Measurements from ENCODE around the gene C15orf40.
"Not testable (repeated sequence)": the region's sequence is repeated elsewhere in the genome, so short reads cannot be mapped to it uniquely, and the experiment has no call there.

The C15orf40 gene

DNA sequence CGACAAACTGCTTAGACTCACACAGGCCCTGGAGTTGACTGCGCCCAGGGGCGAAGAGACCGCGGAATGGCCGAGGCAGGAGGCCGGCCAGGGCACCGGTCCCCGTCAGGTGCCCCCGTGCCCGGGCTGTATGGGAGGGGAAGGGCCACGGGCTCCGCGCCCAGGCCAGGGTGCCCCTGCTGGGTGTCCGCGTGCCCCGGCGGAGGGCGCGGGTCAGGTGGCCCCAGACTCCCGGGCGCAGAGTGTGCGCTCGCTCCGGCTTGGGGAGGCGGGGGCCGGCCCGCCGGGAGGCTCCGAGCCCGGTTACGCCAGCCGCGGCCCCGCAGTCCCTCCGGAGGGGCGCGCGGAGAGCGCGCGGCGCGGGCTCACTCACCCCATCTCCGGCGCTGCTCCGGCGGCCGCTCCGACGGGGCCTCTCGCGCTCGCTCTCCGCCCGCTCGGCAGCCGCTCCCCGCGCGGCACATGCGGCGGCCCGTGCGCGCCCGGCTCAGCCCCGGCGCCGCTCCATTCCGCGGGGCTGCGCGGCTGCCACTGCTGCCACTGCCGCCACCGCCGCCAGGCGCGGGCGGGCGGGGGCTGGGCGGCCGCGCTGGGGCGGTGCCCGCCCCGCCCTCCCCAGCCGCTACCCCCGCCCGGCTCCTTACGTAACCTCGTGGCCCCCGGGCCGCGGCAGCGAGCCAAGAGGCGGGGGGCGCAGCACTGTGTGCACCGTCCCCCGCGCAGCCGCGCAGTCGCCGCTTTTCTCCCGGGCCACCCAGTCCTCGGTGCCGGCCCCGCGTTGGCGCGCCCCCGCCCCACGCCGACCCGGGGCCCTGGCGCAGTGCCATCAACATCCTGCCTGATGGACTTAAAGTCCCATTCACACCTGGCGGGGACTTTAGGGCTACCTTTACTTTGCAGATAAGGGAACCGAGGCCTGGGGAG lies 59.0 kb downstream of the C15orf40 start, which contains the start of gene HOMER2:
Gene HOMER2 (minus strand): TSS at position 563 of the 924 bp plus-strand sequence. CDS start 185 bp downstream, at position 378.
- no peak for DNase-seq (ENCODE audit: low read depth in 1 of 2, low spot score in 1 of 2)

DNA sequence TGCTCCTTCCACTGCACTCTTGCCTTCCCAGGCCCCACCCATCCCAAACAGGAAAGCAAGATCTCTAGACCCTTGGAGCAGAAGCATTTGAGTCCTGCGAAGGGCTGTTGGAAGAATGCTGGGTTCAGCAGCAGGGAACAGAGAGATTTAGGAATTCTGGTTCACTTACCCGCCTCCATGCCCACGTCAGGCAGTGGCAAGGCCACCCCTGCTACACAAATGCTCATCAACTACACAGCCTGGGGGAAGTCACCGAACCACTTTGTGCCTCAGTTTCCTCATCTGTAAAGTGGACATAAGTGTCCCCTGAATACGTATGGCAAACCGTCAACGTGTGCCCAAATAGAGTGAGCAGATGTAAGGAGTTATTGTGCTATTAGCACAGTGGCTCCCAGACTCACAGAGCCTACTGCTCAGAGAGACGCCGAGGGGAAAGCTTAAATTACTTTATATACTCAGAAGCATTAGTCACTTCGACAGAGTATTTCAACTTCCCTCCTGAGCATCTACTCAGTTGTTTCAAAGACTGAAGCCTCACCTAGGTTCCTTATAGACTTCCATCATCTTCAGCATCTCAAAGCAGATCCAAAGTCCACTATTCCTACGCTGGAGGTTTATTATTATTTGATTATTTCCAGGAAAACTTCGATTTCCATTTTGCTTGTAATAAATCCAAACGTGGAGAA lies 59.8 kb downstream of the C15orf40 start:
- DNase-seq (ENCODE audit: low read depth in 1 of 2, low spot score in 1 of 2): no peak

DNA sequence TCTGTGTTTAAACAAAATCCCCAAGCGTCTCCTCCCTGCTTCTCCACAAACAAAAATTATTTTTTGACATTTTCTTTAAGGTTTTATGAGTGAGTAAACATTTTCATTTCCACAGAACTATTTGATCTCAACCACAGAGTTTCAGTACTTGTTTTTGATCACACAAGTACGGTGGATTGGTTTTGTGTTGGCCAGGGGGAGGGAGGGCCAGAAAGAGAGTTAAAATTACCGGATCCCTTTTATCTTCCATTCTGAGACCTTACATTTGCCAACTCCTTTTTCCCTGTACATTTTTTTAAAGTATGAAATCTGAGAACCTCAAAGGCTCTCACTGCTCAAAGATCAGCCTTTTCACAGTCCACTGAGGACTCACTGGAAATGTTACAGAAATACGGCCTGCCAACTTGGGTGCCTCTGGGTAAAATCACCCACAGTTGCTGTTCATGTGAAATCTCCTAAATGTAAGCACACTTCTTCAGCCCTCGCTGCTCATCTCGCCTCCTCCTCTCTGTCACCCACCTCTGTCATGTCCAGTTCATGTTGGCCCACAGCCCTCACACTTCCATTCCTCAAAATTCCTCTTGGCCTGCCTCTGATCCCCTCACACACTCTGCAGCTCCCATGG lies 60.6 kb downstream of the C15orf40 start:
- DNase-seq (ENCODE audit: low read depth in 1 of 2, low spot score in 1 of 2): no peak

DNA sequence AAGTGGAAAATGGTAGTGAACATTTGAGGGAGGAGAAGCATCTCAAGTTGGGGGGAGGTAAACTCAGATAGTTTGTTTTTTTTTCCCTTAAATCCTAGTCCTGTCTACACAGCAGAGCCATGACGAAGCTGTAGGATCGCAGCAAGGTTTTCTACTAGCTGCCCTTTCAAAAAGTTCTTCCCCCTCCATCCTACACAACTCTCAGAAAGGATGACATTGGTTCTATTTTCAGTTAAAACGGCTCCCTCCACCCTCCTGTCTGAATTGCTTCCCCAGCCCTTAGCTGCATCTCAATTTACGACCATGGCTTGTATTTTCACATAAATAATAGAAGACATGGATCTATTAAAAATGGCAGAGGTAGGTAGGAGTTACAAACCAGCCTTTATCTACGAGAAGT lies 61.1 kb downstream of the C15orf40 start:
- no peak for DNase-seq (ENCODE audit: low read depth in 1 of 2, low spot score in 1 of 2)

DNA sequence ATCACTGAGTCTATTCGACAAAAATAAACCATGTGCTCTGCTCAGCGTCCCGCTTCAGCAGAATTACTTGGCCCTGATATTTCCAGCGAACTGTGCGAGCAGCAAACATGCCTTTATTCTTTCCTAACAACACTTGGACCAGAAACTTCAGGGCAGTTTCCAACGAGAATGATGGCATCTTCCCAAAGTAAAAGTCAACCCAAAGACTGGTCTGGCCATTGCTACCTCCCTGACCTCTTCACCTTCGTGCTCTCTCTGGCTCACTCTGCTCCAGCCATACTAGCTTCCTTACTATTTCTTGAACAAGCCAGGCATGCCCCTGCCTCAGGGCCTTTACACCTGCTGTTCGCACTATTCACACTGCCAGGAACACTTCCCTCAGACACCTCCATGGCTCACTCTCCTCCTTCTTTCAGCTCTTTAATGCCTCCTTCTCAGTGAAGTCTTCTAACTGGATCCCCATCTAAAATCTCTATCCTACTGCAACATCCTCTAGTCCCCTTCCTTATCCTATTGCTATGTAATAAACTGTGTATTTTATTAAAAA lies 65.2 kb downstream of the C15orf40 start:
- no peak for DNase-seq (ENCODE audit: low read depth in 1 of 2, low spot score in 1 of 2)

DNA sequence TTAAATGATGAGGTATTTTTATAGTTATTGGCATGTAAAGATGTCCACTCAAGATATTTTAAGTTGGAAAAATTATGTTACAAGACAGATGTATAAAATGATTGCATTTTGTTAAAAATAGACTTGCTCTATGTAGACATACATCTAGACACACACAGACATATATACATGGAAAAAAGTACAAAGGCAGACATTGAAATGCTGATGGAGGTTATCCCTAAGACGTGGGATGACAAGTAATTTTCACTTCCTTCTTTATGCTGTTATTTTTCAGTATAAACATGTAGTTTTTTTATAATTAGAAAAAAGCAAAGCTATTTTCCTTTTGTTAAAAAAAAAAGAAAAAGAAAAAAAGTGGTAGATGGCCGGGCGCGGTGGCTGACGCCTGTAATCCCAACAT lies 66.1 kb downstream of the C15orf40 start:
- no peak for DNase-seq (ENCODE audit: low read depth in 1 of 2, low spot score in 1 of 2)

DNA sequence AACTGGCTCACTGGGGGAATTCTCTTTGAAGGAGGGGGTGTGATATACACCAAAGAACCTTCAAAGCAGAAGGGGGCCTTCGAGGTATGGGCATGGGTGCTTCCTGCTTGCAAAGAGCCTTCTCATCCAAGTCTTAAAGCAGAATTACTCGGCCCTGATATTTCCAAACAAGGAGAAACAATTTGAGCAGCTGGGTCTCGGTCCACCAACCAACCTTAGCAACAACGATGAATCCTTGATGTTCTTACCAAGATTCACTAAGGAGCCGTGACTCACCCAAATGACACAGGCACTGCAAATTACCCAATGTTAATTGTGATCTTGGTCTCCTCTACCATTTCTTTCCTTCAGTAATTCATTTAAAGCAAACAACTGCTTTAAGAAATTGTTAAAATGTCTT lies 66.6 kb downstream of the C15orf40 start:
- no peak for DNase-seq (ENCODE audit: low read depth in 1 of 2, low spot score in 1 of 2)

DNA sequence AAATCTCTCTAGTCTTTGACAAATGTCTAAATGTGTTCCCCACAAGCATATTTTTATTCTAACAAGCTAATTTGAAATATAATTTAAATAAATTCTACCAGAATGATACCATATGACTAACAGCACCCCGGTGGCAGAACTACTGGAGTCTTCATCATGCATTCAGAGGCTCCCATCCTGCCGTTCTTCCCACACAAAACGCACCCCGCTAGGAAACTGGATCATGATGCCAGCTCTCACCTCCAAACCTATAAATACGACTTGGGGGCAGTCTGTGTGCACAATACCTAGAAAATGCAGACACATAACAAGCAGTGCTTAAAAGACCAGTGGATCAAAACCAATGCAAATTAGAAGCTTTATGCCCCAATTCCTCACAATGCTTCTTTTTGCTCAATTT lies 67.4 kb downstream of the C15orf40 start:
- no peak for DNase-seq (ENCODE audit: low read depth in 1 of 2, low spot score in 1 of 2)

DNA sequence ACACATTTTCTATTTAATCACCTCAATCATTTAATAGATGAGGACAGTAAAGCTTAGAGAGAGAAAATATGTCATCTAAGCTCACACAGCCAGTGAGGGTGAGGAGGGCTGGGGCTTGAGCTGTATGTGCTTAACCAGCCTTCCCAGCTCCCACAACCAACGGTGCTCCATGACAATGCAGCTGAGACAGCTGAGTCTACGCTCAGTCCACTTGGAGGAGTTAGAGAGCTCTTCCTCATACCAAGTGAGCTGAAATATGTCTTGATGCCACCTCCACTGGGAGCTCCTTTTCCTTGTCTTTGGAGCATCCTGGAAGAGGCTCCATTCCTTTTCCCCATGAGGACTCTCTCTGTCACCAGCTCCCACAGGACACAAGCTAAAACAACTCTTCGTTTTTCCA lies 68.3 kb downstream of the C15orf40 start:
- no peak for DNase-seq (ENCODE audit: low read depth in 1 of 2, low spot score in 1 of 2)

DNA sequence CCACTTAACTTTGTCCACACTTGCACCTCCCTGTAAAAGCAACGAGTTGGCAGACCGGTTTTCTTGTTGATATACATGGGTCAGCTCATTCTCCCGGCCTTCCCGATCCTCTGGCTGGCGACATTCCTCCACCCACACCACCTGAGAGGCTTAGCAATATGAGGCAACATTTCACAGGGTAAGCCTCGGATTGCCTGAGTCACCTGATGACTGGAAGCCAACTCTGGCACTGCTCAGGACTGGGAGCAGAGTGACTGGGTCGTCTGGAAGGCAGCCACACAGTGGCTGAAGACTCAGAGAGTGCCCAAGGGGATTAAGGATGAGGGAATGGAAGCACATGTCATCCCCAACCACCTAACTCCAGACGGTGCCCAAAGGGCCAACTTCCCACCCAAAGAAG lies 68.7 kb downstream of the C15orf40 start:
- DNase-seq (ENCODE audit: low read depth in 1 of 2, low spot score in 1 of 2): no peak

DNA sequence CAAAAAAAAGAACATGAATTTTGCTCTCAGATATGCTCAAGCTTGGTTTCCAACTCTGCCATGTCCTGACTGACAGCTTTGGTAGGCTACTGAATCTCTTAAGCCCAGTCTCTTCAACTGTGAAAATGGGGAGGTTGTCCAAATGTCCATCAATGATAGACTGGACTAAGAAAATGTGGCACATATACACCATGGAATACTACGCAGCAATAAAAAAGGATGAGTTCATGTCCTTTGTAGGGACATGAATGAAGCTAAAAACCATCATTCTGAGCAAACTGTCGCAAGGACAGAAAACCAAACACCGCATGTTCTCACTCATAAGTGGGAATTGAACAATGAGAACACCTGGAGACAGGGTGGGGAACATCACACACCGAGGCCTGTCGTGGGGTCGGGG lies 71.8 kb downstream of the C15orf40 start:
- not testable (repeated sequence) for DNase-seq (ENCODE audit: low read depth in 1 of 2, low spot score in 1 of 2)
